OCI-LY1 (cell line): ENCODE data around the gene IPCEF1.

Experiments used
- H2AFZ ChIP-seq: fragments of 200-600 bp; sonication (generic), shearing (Covaris generic); 2 replicates; pipeline ENCODE4 v1.6.0; 2014; ENCODE audit warnings: antibody characterized with exemption, mild to moderate bottlenecking, low read length
- H3F3A ChIP-seq: fragments of 200-600 bp; sonication (generic), shearing (Covaris generic); 2 replicates; pipeline ENCODE4 v1.6.0; 2014; ENCODE audit warnings: mild to moderate bottlenecking, antibody characterized with exemption, low read length, moderate library complexity; ENCODE audit not compliant: insufficient read depth
- H3K27ac ChIP-seq: fragments of 200-600 bp; sonication (generic); 2 replicates; pipeline ENCODE4 v1.5.1; 2014; ENCODE audit warnings: low read length, mixed run types, mild to moderate bottlenecking, low read depth; ENCODE audit not compliant: poor library complexity, severe bottlenecking
- H3K27me3 ChIP-seq: fragments of 200-600 bp; sonication (generic); 2 replicates; pipeline ENCODE4 v1.6.0; 2014; ENCODE audit warnings: antibody characterized with exemption, mild to moderate bottlenecking, low read length, moderate library complexity; ENCODE audit not compliant: insufficient read depth
- H3K36me3 ChIP-seq: fragments of 200-600 bp; sonication (generic); 2 replicates; pipeline ENCODE4 v1.6.1; 2014; ENCODE audit warnings: mild to moderate bottlenecking, antibody characterized with exemption, low read length, moderate library complexity, mixed read lengths; ENCODE audit not compliant: insufficient read depth
- H3K4me1 ChIP-seq: fragments of 200-600 bp; sonication (generic); 2 replicates; pipeline ENCODE4 v1.5.1; 2014; ENCODE audit warnings: mild to moderate bottlenecking, low read length, moderate library complexity; ENCODE audit not compliant: insufficient read depth, severe bottlenecking
- H3K4me2 ChIP-seq: fragments of 200-600 bp; sonication (generic), shearing (Covaris generic); 2 replicates; pipeline ENCODE4 v1.6.1; 2014; ENCODE audit warnings: low read length
- H3K4me3 ChIP-seq: fragments of 200-600 bp; sonication (generic); 2 replicates; pipeline ENCODE4 v1.5.1; 2014; ENCODE audit warnings: low read length, low read depth, mild to moderate bottlenecking, mixed read lengths; ENCODE audit not compliant: poor library complexity, severe bottlenecking
- H3K79me2 ChIP-seq: fragments of 200-600 bp; shearing (Covaris generic); 2 replicates; pipeline ENCODE4 v1.6.1; 2016; ENCODE audit warnings: mixed run types, low read length, mixed read lengths; ENCODE audit not compliant: insufficient read depth
- H3K9ac ChIP-seq: fragments of 200-600 bp; sonication (generic), shearing (Covaris generic); 2 replicates; pipeline ENCODE4 v1.6.1; 2014; ENCODE audit warnings: mild to moderate bottlenecking, low read length, mixed read lengths
- H3K9me2 ChIP-seq: fragments of 200-600 bp; sonication (generic), shearing (Covaris generic); 2 replicates; pipeline ENCODE4 v1.6.1; 2014; ENCODE audit warnings: low read depth, mild to moderate bottlenecking, low read length, mixed read lengths
- H3K9me3 ChIP-seq: fragments of 200-600 bp; shearing (Covaris generic); 2 replicates; pipeline ENCODE4 v1.6.1; 2014; ENCODE audit warnings: low read length, mixed read lengths
- H4K20me1 ChIP-seq: fragments of 200-600 bp; sonication (generic), shearing (Covaris generic); 2 replicates; pipeline ENCODE4 v1.6.0; 2016; ENCODE audit warnings: mild to moderate bottlenecking, low read length; ENCODE audit not compliant: insufficient read depth
- EZH2 ChIP-seq: fragments of 200-600 bp; sonication (generic), shearing (Covaris generic); IDR thresholded peaks from 2 replicates; pipeline ENCODE4 v1.8.0; 2017; ENCODE audit warnings: borderline replicate concordance, mixed run types, mild to moderate bottlenecking, antibody characterized with exemption, low read length, moderate library complexity, mixed read lengths
- TF ChIP-seq, protein P1 (sequence below): fragments of 200-600 bp; sonication (generic), shearing (Covaris generic); IDR thresholded peaks from 2 replicates; pipeline ENCODE4 v1.5.1; 2017; ENCODE audit warnings: mild to moderate bottlenecking, antibody characterized with exemption, low read length, moderate library complexity, mixed read lengths

IPCEF1 gene

DNA sequence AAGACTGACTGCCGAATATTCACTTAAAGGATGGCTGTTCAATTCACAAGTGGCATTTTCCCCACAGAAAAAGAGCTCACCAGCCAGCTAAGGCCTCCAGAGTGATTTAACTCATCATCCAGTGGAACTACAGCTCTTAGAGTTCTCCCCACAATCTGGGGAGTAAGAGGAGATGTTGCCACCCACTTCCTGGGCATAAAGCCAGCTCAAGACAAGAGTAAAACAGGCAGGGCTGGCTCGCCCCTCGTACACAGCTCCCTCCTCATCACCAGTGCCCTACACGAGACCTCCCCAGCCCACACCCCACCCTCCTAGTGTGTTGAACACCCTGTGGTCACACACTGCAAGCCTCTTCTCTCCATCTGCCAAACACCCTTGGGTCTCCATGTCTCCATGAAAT is 47.2 kb upstream of the IPCEF1 start:
- TF ChIP-seq, protein P1, sequence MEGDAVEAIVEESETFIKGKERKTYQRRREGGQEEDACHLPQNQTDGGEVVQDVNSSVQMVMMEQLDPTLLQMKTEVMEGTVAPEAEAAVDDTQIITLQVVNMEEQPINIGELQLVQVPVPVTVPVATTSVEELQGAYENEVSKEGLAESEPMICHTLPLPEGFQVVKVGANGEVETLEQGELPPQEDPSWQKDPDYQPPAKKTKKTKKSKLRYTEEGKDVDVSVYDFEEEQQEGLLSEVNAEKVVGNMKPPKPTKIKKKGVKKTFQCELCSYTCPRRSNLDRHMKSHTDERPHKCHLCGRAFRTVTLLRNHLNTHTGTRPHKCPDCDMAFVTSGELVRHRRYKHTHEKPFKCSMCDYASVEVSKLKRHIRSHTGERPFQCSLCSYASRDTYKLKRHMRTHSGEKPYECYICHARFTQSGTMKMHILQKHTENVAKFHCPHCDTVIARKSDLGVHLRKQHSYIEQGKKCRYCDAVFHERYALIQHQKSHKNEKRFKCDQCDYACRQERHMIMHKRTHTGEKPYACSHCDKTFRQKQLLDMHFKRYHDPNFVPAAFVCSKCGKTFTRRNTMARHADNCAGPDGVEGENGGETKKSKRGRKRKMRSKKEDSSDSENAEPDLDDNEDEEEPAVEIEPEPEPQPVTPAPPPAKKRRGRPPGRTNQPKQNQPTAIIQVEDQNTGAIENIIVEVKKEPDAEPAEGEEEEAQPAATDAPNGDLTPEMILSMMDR = no peak
- no peak for TF ChIP-seq EZH2
- Histone ChIP-seq H3K36me3 (no peaks in the 10 kb centered on the region), H3K27me3 (0 out of 2 replicates have a peak, but pooled peaks cover 7% of the 10 kb centered on the region), H3K79me2 (no peaks in the 10 kb centered on the region), H4K20me1 (no peaks in the 10 kb centered on the region), H3K9me3 (no peaks in the 10 kb centered on the region), H3K4me2 (no peak overlapping the region), H3K9me2 (no peaks in the 10 kb centered on the region), H3K4me3 (no peak overlapping the region), H3K4me1 (no peaks in the 10 kb centered on the region), H2AFZ (no peak overlapping the region), H3K27ac (no peak overlapping the region), H3K9ac (no peak overlapping the region), H3F3A (no peaks in the 10 kb centered on the region)

DNA sequence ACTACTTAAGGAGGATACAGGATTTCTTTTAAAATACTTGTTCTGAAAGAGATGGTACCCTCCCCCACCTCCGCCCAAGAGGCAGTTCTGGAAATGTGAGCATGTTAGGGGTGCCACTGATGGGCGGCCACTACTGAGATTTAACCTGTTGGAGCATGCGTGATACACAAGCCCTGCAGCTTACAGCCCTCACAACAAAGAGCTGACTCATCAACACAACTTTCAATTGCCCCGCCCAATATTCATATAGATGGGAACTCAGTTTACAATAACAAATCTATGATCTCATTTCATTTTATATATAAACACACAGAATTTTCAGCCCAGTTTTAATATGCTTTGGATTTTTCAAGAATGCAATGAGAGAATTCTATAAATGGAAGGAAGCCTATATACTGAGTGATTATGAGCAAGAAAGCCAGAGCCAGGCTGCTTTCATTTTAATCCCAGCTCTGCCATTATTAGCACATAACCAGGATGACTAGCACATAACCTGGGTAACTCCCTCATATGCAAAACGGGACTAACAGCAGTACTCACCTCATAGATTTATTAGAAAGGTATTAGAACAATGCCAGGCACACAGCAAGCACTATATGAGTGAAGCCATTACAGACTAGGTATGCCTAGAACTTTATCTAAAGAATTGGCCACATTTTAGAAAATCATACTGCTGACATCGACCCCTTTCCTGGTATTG is 45.6 kb upstream of the IPCEF1 start:
- no peak overlapping the region for H3K9ac ChIP-seq
- no peaks in the 10 kb centered on the region for H4K20me1 ChIP-seq
- H3K4me1 ChIP-seq = no peaks in the 10 kb centered on the region
- no peak overlapping the region for H2AFZ ChIP-seq
- no peaks in the 10 kb centered on the region for H3K79me2 ChIP-seq
- H3K9me3 ChIP-seq = no peaks in the 10 kb centered on the region
- H3K4me2 ChIP-seq = no peak overlapping the region
- H3K4me3 ChIP-seq = no peak overlapping the region
- no peak for TF ChIP-seq EZH2
- TF ChIP-seq, protein P1 = no peak
- H3K27ac ChIP-seq = no peak overlapping the region
- no peaks in the 10 kb centered on the region for H3K36me3 ChIP-seq
- H3F3A ChIP-seq = no peaks in the 10 kb centered on the region
- H3K9me2 ChIP-seq = no peaks in the 10 kb centered on the region
- 0 out of 2 replicates have a peak, but pooled peaks cover 7% of the 10 kb centered on the region for H3K27me3 ChIP-seq

DNA sequence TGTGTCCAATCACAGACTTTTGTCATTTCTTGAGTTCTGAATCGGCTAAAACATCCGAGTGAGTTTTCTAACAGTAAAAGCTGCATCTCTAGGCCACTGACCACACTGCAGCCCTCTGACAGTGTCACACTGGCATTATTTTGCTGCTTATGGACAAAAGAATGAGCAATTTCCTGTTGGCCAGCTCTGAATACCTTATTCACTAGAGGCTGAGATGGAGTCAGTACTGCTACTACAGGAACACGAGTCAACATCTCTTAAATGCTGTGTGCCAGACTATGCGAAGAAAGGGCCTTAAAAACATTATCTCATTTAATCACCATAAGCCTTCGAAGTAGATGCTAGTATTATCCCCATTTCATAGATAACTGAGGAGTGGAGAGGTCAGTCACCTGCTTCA is 42.5 kb upstream of the IPCEF1 start:
- no peak for TF ChIP-seq EZH2
- TF ChIP-seq, protein P1 = no peak

More for the DNA sequence above, 42.5 kb upstream of the IPCEF1 start:
- no peak overlapping the region for H3K27ac ChIP-seq
- no peak overlapping the region for H3K9ac ChIP-seq
- no peaks in the 10 kb centered on the region for H3K9me2 ChIP-seq
- no peak overlapping the region for H3K4me2 ChIP-seq
- H3K27me3 ChIP-seq = 0 out of 2 replicates have a peak, but pooled peaks cover 3% of the 10 kb centered on the region
- no peak overlapping the region for H2AFZ ChIP-seq
- H3K4me1 ChIP-seq = no peaks in the 10 kb centered on the region
- no peaks in the 10 kb centered on the region for H3K79me2 ChIP-seq
- no peaks in the 10 kb centered on the region for H3K36me3 ChIP-seq
- no peaks in the 10 kb centered on the region for H4K20me1 ChIP-seq
- no peaks in the 10 kb centered on the region for H3K9me3 ChIP-seq
- no peak overlapping the region for H3K4me3 ChIP-seq
- no peaks in the 10 kb centered on the region for H3F3A ChIP-seq
